Suprapubic skin (tissue), 3 donors: ENCODE measurements around the gene CLEC1B.

Source experiments
- CTCF ChIP-seq, 2 donors: fragments of 200-600 bp in 1 of 2; fragments of 450-650 bp in 1 of 2; sonication (generic) in 1 of 2; IDR thresholded peaks; one replicate each; pipeline ENCODE4 v1.5.1; 2016 to 2019; ENCODE audit warnings: antibody characterized with exemption in 2 of 2, mild to moderate bottlenecking in 1 of 2, moderate library complexity in 1 of 2
- POLR2A ChIP-seq, 2 donors: fragments of 450-650 bp; IDR thresholded peaks; one replicate each; pipeline ENCODE4 v1.6.1; 2017; ENCODE audit warnings: antibody characterized with exemption in 2 of 2, mild to moderate bottlenecking in 2 of 2, moderate library complexity in 2 of 2

GRCh38 chr12:10027721-10028120 lies 28.8 kb upstream of the CLEC1B start:
- TF ChIP-seq CTCF (IDR thresholded peaks at IDR 0.05) (no peak), POLR2A (IDR thresholded peaks at IDR 0.05) (no peak)
